H1 (cell line): ENCODE measurements around the gene IL7R. TPM values are rescaled to one million over a fixed set of nuclear protein-coding genes. Genes with fewer than 3 reads are reported as not detected.

Experiments used
- CTCF ChIA-PET: fragments of 300-600 bp; sonication (Branson Sonifier 250); formaldehyde crosslinking; loops from one replicate; lab custom pipeline; 2021; ENCODE audit not compliant: partially characterized antibody; lab: Charles Lee
- POLR2A ChIA-PET: fragments of 300-600 bp; sonication (Branson Sonifier 250); formaldehyde crosslinking; loops from one replicate; lab custom pipeline; 2021; ENCODE audit warnings: inconsistent platforms; ENCODE audit not compliant: partially characterized antibody; lab: Charles Lee
- DNase-seq, 2 experiments: peaks; one replicate each; pipeline versions ENCODE4 v3.0.0 to v3.0.0-alpha.2; 2010 to 2022; ENCODE audit warnings: low spot score in 2 of 2, low read depth in 1 of 2, mixed read lengths in 1 of 2
- FAIRE-seq: peaks from 2 replicates; lab custom pipeline; 2011; peaks lifted over from hg19 to GRCh38; lab: Jason Lieb, UNC
- H2AFZ ChIP-seq: 2 replicates; pipeline ENCODE4 v1.8.1; 2012; ENCODE audit warnings: low read length, inconsistent platforms
- H2AK5ac ChIP-seq: 2 replicates; pipeline ENCODE4 v1.6.1; 2013; ENCODE audit warnings: low read depth, low read length
- H2BK120ac ChIP-seq: replicated peaks from 2 replicates; pipeline ENCODE3; 2013; ENCODE audit warnings: low read depth, low read length, inconsistent platforms
- H2BK12ac ChIP-seq: 2 replicates; pipeline ENCODE4 v1.6.1; 2013; ENCODE audit warnings: low read depth, low read length
- H2BK15ac ChIP-seq: 2 replicates; pipeline ENCODE4 v1.6.1; 2013; ENCODE audit warnings: low read length
- H2BK20ac ChIP-seq: 2 replicates; pipeline ENCODE4 v1.6.1; 2013; ENCODE audit warnings: low read length
- H2BK5ac ChIP-seq: 2 replicates; pipeline ENCODE4 v1.6.1; 2013; ENCODE audit warnings: low read depth, low read length
- H3K14ac ChIP-seq: 2 replicates; pipeline ENCODE4 v1.6.1; 2013; ENCODE audit warnings: inconsistent platforms; ENCODE audit not compliant: insufficient read length
- H3K18ac ChIP-seq: 2 replicates; pipeline ENCODE4 v1.6.1; 2013; ENCODE audit warnings: low read length; ENCODE audit errors: extremely low read depth
- H3K23ac ChIP-seq: 2 replicates; pipeline ENCODE4 v1.6.1; 2013; ENCODE audit warnings: inconsistent platforms; ENCODE audit not compliant: insufficient read length
- H3K23me2 ChIP-seq: 2 replicates; pipeline ENCODE4 v1.6.1; 2013; ENCODE audit warnings: low read depth, low read length
- H3K27ac ChIP-seq: 2 replicates; pipeline ENCODE4 v1.6.1; 2011; ENCODE audit warnings: low read depth, low read length, inconsistent platforms
- H3K27me3 ChIP-seq, 4 experiments: replicated peaks in 1 of 4; 1 replicate in 1 of 4; 2 replicates in 3 of 4; pipeline versions ENCODE4 v1.6.1 to v1.8.1; 2011 to 2013; ENCODE audit warnings: low read length in 3 of 4, mild to moderate bottlenecking in 3 of 4, inconsistent platforms in 2 of 4, mixed read lengths in 2 of 4, moderate library complexity in 1 of 4; ENCODE audit not compliant: control insufficient read depth in 3 of 4, insufficient read depth in 3 of 4; ENCODE audit errors: extremely low read depth in 1 of 4
- H3K36me3 ChIP-seq, 4 experiments: 2 replicates each; pipeline versions ENCODE4 v1.6.1 to v1.8.1; 2011 to 2013; ENCODE audit warnings: mild to moderate bottlenecking in 4 of 4, low read length in 3 of 4, moderate library complexity in 2 of 4, control low read depth in 1 of 4, inconsistent platforms in 1 of 4; ENCODE audit not compliant: insufficient read depth in 4 of 4, control insufficient read depth in 2 of 4
- H3K4ac ChIP-seq: replicated peaks from 2 replicates; pipeline ENCODE3; 2013; ENCODE audit warnings: low read length, low read depth, mixed read lengths, inconsistent platforms; ENCODE audit not compliant: insufficient read length
- H3K4me1 ChIP-seq, 4 experiments: replicated peaks in 1 of 4; 1 replicate in 1 of 4; 2 replicates in 3 of 4; pipeline versions ENCODE4 v1.6.1 to v1.8.1; 2011 to 2013; ENCODE audit warnings: low read length in 3 of 4, inconsistent platforms in 2 of 4, mixed read lengths in 1 of 4; ENCODE audit not compliant: insufficient read depth in 4 of 4, control insufficient read depth in 3 of 4
- H3K4me2 ChIP-seq, 2 experiments: 2 replicates each; pipeline versions ENCODE4 v1.6.1 to v1.8.1; 2011 to 2013; ENCODE audit warnings: low read depth in 2 of 2, low read length in 2 of 2, control low read depth in 1 of 2, inconsistent platforms in 1 of 2, mild to moderate bottlenecking in 1 of 2; ENCODE audit not compliant: insufficient read depth in 1 of 2
- H3K4me3 ChIP-seq, 4 experiments: fragments of 200-600, 300-600 bp in 1 of 4; sonication (generic), shearing (Covaris generic), sonication (Bioruptor Twin) in 1 of 4; 2 replicates each; pipeline versions ENCODE4 v1.5.1 to v1.8.1; 2011 to 2016; ENCODE audit warnings: low read length in 4 of 4, low read depth in 3 of 4, control low read depth in 2 of 4, inconsistent platforms in 2 of 4, mild to moderate bottlenecking in 2 of 4, mixed read lengths in 1 of 4, moderate library complexity in 1 of 4; ENCODE audit not compliant: insufficient read depth in 2 of 4; ENCODE audit errors: extremely low read depth in 1 of 4
- H3K56ac ChIP-seq: replicated peaks from 2 replicates; pipeline ENCODE3; 2013; ENCODE audit warnings: low read depth, mild to moderate bottlenecking, mixed read lengths, low read length, inconsistent platforms; ENCODE audit not compliant: insufficient read length
- H3K79me1 ChIP-seq: 2 replicates; pipeline ENCODE4 v1.6.1; 2013; ENCODE audit warnings: low read depth, low read length, control low read depth
- H3K79me2 ChIP-seq, 2 experiments: 2 replicates each; pipeline versions ENCODE4 v1.6.1 to v1.8.1; 2012 to 2013; ENCODE audit warnings: low read length in 2 of 2, mild to moderate bottlenecking in 2 of 2, inconsistent platforms in 1 of 2; ENCODE audit not compliant: insufficient read depth in 2 of 2, control insufficient read depth in 1 of 2
- H3K9ac ChIP-seq, 4 experiments: replicated peaks in 1 of 4; 1 replicate in 1 of 4; 2 replicates in 3 of 4; pipeline versions ENCODE4 v1.6.1 to v1.8.1; 2011 to 2013; ENCODE audit warnings: low read depth in 3 of 4, low read length in 3 of 4, control low read depth in 2 of 4, mild to moderate bottlenecking in 2 of 4, moderate library complexity in 2 of 4, inconsistent platforms in 1 of 4; ENCODE audit errors: extremely low read depth in 1 of 4
- H3K9me3 ChIP-seq, 2 experiments: 2 replicates each; pipeline versions ENCODE4 v1.6.1 to v1.8.1; 2012 to 2013; ENCODE audit warnings: mild to moderate bottlenecking in 2 of 2, moderate library complexity in 2 of 2, control low read depth in 1 of 2, inconsistent platforms in 1 of 2, low read depth in 1 of 2, low read length in 1 of 2, mixed read lengths in 1 of 2; ENCODE audit not compliant: insufficient read depth in 2 of 2
- H4K20me1 ChIP-seq, 2 experiments: replicated peaks in 1 of 2; 2 replicates each; pipeline versions ENCODE3 to v1.8.1; 2011 to 2013; ENCODE audit warnings: inconsistent platforms in 2 of 2, low read length in 2 of 2, mild to moderate bottlenecking in 1 of 2; ENCODE audit not compliant: insufficient read depth in 2 of 2, control insufficient read depth in 1 of 2
- H4K5ac ChIP-seq: 2 replicates; pipeline ENCODE4 v1.6.1; 2013; ENCODE audit warnings: low read length, low read depth, mixed read lengths, inconsistent platforms; ENCODE audit not compliant: insufficient read length
- H4K8ac ChIP-seq: 2 replicates; pipeline ENCODE4 v1.8.0; 2013; ENCODE audit warnings: mild to moderate bottlenecking, moderate library complexity, low read length, inconsistent platforms; ENCODE audit not compliant: insufficient read depth; ENCODE audit errors: extremely low read depth
- H4K91ac ChIP-seq: replicated peaks from 2 replicates; pipeline ENCODE3; 2013; ENCODE audit warnings: low read length, mixed read lengths, inconsistent platforms; ENCODE audit not compliant: insufficient read length
- FOSL1 ChIP-seq: IDR thresholded peaks from 2 replicates; pipeline ENCODE4 v1.6.1; 2011; ENCODE audit warnings: mild to moderate bottlenecking, low read depth, low read length, moderate library complexity; ENCODE audit not compliant: insufficient read depth
- GABPA ChIP-seq: IDR thresholded peaks from 2 replicates; pipeline ENCODE4 v1.6.1; 2011; ENCODE audit warnings: mild to moderate bottlenecking, low read length, moderate library complexity, borderline replicate concordance; ENCODE audit not compliant: insufficient read depth
- POLR2AphosphoS5 ChIP-seq: IDR thresholded peaks from 2 replicates; pipeline ENCODE4 v1.6.1; 2011; ENCODE audit warnings: low read depth, low read length
- WGBS, 2 experiments: shearing (Covaris generic) in 1 of 2; methylation state at CpG; one replicate each; pipeline versions ENCODE4 v1.1.6 to v1.1.7; 2013 to 2015; ENCODE audit warnings: low lambda C conversion rate in 2 of 2, mixed read lengths in 2 of 2, inconsistent platforms in 1 of 2, low coverage in 1 of 2, missing lambda C conversion rate in 1 of 2; ENCODE audit not compliant: insufficient replicate concordance in 2 of 2, insufficient coverage in 1 of 2, insufficient read length in 1 of 2; ENCODE audit errors: extremely low coverage in 1 of 2, missing lambda C conversion rate in 1 of 2; 5-methylcytosine and 5-hydroxymethylcytosine counted together
- polyA plus RNA-seq, 7 experiments: library from polyadenylated mRNA; depleted of rRNA in 3 of 7; stranded (reverse) in 5 of 7; unstranded in 2 of 7; fragments of >200 nt in 5 of 7; fragments of 200-250 nt in 2 of 7; gene quantifications; 1 replicate in 5 of 7; 2 replicates in 1 of 7; 4 replicates in 1 of 7; pipeline versions ENCODE4 v1.2.1 to v1.2.3, GENCODE V29; 2011 to 2013; ENCODE audit warnings: missing spikeins in 2 of 7, mixed read lengths in 2 of 7
- total RNA-seq: library from RNA; stranded (reverse); fragmentation: NEBNext Ultra II Directional; extraction: Animal tissue kit (Norgen Biotek cat#: 25700); gene quantifications from 2 replicates; pipeline ENCODE4 v1.2.1, GENCODE V29; 2021

IL7R gene
- total and polyA plus RNA-seq, 2 of the 8 experiments (the other 6 are each of a cell fraction or from before 2014, with no cell fraction given), result not detected

DNA sequence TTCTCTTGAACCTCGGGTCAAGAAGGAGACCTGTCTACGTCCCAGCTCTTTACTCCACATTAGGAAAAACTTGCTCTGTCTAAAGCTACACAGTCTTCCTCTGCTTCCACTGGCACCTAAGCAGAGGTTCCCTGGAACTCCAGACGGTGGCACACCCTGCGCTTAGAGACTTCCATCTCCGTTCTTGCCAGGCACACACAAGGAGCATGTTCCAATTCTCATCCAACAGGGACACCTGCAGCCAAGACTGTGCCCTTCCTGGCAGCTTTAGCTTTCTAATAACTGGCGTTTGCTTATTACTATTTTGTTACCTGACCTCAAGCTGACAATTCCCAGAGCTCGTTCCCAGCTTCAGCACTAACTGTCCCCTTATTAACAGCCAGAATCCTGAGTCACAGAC lies 65.8 kb downstream of the IL7R start:
- Histone ChIP-seq H3K9me3 (no peaks in the 10 kb centered on the region), H3K4ac (no peak overlapping the region), H2AFZ (no peak overlapping the region), H3K9ac (no peak overlapping the region), H3K18ac (no peak overlapping the region), H2BK12ac (no peak overlapping the region), H4K5ac (no peak overlapping the region), H2BK20ac (no peak overlapping the region), H3K4me1 (no peaks in the 10 kb centered on the region), H4K8ac (no peak overlapping the region), H3K79me1 (no peaks in the 10 kb centered on the region), H3K79me2 (no peaks in the 10 kb centered on the region), H3K36me3 (no peaks in the 10 kb centered on the region), H2AK5ac (no peak overlapping the region), H3K23ac (no peak overlapping the region), H3K4me3 (no peak overlapping the region), H3K27me3 (peaks cover 5 to 23% (median 16%) of the 10 kb centered on the region in 4 experiments), H3K23me2 (no peaks in the 10 kb centered on the region), H2BK5ac (no peak overlapping the region), H3K56ac (no peak overlapping the region), H3K27ac (no peak overlapping the region), H4K91ac (no peak overlapping the region), H2BK15ac (no peak overlapping the region), H3K4me2 (no peak overlapping the region), H4K20me1 (peaks cover 2 to 3% of the 10 kb centered on the region in 2 experiments), H3K14ac (no peak overlapping the region), H2BK120ac (no peak overlapping the region)
- DNase-seq (no peak), FAIRE-seq (no peak)
- WGBS, 2 experiments, result 85% methylated on average over 7 of the region's 7 CpGs; no CpG with 5 or more reads in 1 of the 2 experiments
- TF ChIP-seq FOSL1 (no peak), POLR2AphosphoS5 (no peak), GABPA (no peak)
- ChIA-PET CTCF (interaction anchor here (0.5 to 3.5 kb wide), 3 partner anchors 143 to 1319 kb away, joined by 3 to 18 read pairs (median 4); no protein-coding TSS in a partner anchor), POLR2A (no interaction called here)
